Colonic mucosa (tissue), 4 donors: ENCODE measurements around the gene NKAIN2. TPM values are rescaled to one million over a fixed set of nuclear protein-coding genes. Genes with fewer than 3 reads are reported as not detected.
"Not testable (repeated sequence)": the region's sequence is repeated elsewhere in the genome, so short reads cannot be mapped to it uniquely, and the experiment has no call there.

Source experiments
- DNase-seq: peaks from one replicate; pipeline ENCODE4 v3.0.0-alpha.2; 2020
- H3K27ac ChIP-seq: fragments of 200-600 bp; one replicate; pipeline ENCODE4 v1.8.0; 2021
- H3K27me3 ChIP-seq: fragments of 200-600 bp; one replicate; pipeline ENCODE4 v1.8.0; 2021
- H3K36me3 ChIP-seq: fragments of 200-600 bp; one replicate; pipeline ENCODE4 v1.8.0; 2021
- H3K4me1 ChIP-seq: fragments of 200-600 bp; one replicate; pipeline ENCODE4 v1.8.0; 2021; ENCODE audit warnings: mild to moderate bottlenecking
- H3K4me3 ChIP-seq: fragments of 200-600 bp; one replicate; pipeline ENCODE4 v1.8.0; 2021
- H3K9ac ChIP-seq, 2 donors: one replicate each; pipeline ENCODE4 v1.7.0; 2013; ENCODE audit warnings: control low read depth in 2 of 2, low read depth in 2 of 2, low read length in 2 of 2
- H3K9me3 ChIP-seq: fragments of 200-600 bp; one replicate; pipeline ENCODE4 v1.8.0; 2021
- intact Hi-C: fragments of 100-400 bp; cut with DNase I; formaldehyde crosslinking; loops from one replicate; pipeline ENCODE4 v1.14.1; 2022
- total RNA-seq, 2 donors: library from RNA; stranded (reverse); fragmentation: NEBNext Ultra II Directional in 1 of 2; extraction: Animal tissue kit (Norgen Biotek cat#: 25700) in 1 of 2; gene quantifications; one replicate each; pipeline ENCODE4 v1.2.1, GENCODE V29; 2021
- TF ChIP-seq, protein P1 (sequence below): fragments of 200-600 bp; IDR thresholded peaks from one replicate; pipeline ENCODE4 v1.8.0; 2022; ENCODE audit warnings: antibody characterized with exemption, mild to moderate bottlenecking
- donor health status: healthy.
- donor health status: DM: no; HTN: no; CAD: no.
- donor health status: DM: no; HTN: no; CAD: no.

NKAIN2 gene
- total RNA-seq, 2 donors from 2014 or later: 0.21 TPM; not detected in 1

DNA sequence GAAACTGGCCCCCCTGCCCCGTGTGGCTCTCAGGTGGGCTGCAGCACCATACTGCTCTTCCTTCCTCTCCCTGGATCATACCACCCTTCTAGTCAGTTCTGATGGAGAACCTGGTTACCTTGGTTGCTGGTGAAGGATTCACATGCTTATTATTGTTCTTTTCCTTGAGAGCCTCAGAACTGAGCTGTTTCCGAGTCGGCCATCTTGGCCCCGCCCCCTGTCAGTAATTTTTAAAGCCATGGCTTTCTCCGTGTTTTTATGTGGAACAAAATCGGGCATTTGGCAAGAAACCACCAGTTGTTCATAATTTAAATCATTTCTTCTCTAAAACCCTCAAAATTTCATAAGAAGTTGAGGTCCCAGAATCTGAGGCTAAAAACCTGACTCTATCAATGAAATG lies 493.8 kb downstream of the NKAIN2 start:
- Histone ChIP-seq H3K4me1 (no peaks in the 10 kb centered on the region), H3K36me3 (no peaks in the 10 kb centered on the region), H3K4me3 (no peak overlapping the region), H3K27me3 (no peaks in the 10 kb centered on the region), H3K27ac (no peak overlapping the region), H3K9ac (no peak overlapping the region), H3K9me3 (no peaks in the 10 kb centered on the region)
- DNase-seq: no peak
- intact Hi-C loops: no loop called here
- TF ChIP-seq, protein P1, sequence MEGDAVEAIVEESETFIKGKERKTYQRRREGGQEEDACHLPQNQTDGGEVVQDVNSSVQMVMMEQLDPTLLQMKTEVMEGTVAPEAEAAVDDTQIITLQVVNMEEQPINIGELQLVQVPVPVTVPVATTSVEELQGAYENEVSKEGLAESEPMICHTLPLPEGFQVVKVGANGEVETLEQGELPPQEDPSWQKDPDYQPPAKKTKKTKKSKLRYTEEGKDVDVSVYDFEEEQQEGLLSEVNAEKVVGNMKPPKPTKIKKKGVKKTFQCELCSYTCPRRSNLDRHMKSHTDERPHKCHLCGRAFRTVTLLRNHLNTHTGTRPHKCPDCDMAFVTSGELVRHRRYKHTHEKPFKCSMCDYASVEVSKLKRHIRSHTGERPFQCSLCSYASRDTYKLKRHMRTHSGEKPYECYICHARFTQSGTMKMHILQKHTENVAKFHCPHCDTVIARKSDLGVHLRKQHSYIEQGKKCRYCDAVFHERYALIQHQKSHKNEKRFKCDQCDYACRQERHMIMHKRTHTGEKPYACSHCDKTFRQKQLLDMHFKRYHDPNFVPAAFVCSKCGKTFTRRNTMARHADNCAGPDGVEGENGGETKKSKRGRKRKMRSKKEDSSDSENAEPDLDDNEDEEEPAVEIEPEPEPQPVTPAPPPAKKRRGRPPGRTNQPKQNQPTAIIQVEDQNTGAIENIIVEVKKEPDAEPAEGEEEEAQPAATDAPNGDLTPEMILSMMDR: no peak

GRCh38 chr6:124298730-124299129 lies 495.1 kb downstream of the NKAIN2 start:
- H3K27me3 ChIP-seq: no peaks in the 10 kb centered on the region
- no peak for DNase-seq
- no peaks in the 10 kb centered on the region for H3K9me3 ChIP-seq
- no peak overlapping the region for H3K9ac ChIP-seq
- H3K36me3 ChIP-seq: no peaks in the 10 kb centered on the region
- intact Hi-C loops: no loop called here
- TF ChIP-seq, protein P1: no peak
- no peaks in the 10 kb centered on the region for H3K4me1 ChIP-seq
- H3K4me3 ChIP-seq: no peak overlapping the region
- no peak overlapping the region for H3K27ac ChIP-seq

DNA sequence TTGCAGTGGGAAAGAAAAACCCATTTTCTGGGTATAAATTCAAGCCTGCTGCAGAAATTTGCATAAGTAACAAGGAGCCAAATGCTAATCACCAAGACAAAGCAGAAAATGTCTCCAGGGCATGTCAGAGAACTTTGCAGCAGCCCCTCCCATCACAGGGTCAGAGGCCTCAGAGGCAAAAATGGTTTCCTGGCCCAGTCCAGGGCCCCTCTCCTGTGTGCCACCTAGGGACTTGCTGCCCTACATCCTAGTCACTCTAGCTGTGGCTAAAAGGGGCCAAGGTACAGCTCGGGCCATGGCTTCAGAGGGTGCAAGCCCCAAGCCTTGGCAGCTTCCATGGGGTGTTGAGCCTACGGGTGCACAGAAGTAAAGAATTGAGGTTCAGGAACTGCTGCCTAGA lies 497.2 kb downstream of the NKAIN2 start:
- H3K9me3 ChIP-seq, intact Hi-C loops, H3K4me1 ChIP-seq, H3K9ac ChIP-seq, H3K27me3 ChIP-seq, H3K4me3 ChIP-seq, H3K27ac ChIP-seq, H3K36me3 ChIP-seq, DNase-seq: not testable (repeated sequence)

DNA sequence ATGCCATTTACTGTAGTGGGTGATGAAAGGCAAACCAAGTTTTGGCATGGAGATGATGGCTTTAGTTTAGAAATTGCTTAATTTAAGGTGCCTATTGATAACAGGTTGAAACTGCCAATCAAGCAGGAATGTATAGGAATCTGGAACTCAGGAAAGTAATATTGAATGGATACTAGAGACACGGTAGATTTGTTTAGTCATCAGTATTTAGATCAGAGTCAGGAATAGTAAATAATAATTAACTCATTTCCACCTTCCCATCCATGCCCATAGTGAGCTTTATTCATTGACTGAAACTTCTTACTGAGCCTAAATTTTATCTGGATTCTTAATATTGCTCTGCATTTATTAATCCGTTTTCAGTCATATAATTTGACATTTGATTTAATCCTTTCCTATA lies 500.3 kb downstream of the NKAIN2 start:
- no peak overlapping the region for H3K4me3 ChIP-seq
- TF ChIP-seq, protein P1: no peak
- no peak for DNase-seq
- intact Hi-C loops: no loop called here
- no peak overlapping the region for H3K9ac ChIP-seq
- H3K9me3 ChIP-seq: no peaks in the 10 kb centered on the region
- no peak overlapping the region for H3K27ac ChIP-seq
- H3K36me3 ChIP-seq: no peaks in the 10 kb centered on the region
- H3K4me1 ChIP-seq: no peaks in the 10 kb centered on the region
- H3K27me3 ChIP-seq: no peaks in the 10 kb centered on the region

DNA sequence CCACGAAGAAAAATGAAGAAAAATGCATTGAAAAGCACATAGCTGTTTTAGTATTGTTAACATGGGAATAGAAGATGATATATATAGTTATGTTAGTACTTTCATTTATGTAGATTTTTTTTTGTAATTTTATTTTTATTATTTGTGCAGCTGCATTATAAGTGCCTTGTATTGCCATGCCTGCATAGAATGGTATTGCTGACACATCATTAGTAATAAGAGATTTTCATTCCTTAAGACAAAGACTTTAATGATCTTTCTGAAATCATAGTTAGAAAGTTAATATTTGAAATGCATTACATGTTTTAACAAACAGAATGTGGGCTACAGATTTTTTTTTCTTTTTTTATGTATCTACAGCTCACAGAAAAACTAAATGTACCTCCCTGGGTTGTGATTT lies 506.5 kb downstream of the NKAIN2 start:
- no peak overlapping the region for H3K27ac ChIP-seq
- no peak overlapping the region for H3K9ac ChIP-seq
- H3K9me3 ChIP-seq: no peaks in the 10 kb centered on the region
- no peaks in the 10 kb centered on the region for H3K27me3 ChIP-seq
- no peaks in the 10 kb centered on the region for H3K36me3 ChIP-seq
- intact Hi-C loops: no loop called here
- no peaks in the 10 kb centered on the region for H3K4me1 ChIP-seq
- no peak for DNase-seq
- no peak overlapping the region for H3K4me3 ChIP-seq
- TF ChIP-seq, protein P1: no peak

- H3K36me3 ChIP-seq: no peaks in the 10 kb centered on the region
- no peaks in the 10 kb centered on the region for H3K9me3 ChIP-seq
- no peaks in the 10 kb centered on the region for H3K27me3 ChIP-seq
- H3K4me1 ChIP-seq: no peaks in the 10 kb centered on the region
- no peak overlapping the region for H3K27ac ChIP-seq
- intact Hi-C loops: no loop called here
- H3K4me3 ChIP-seq: no peak overlapping the region
- DNase-seq: no peak
- TF ChIP-seq, protein P1: no peak
- H3K9ac ChIP-seq: no peak overlapping the region
Observed at GRCh38 chr6:124319410-124319809, 515.7 kb downstream of the NKAIN2 start.
